MM.1S (cell line): ENCODE measurements around the gene GZMM.

ENCODE experiments used
- DNase-seq: peaks from one replicate; pipeline ENCODE4 v3.0.0-alpha.2; 2015
- H2AFZ ChIP-seq: fragments of 300-600 bp; sonication (generic); 2 replicates; pipeline ENCODE4 v1.6.0; 2016; ENCODE audit warnings: antibody characterized with exemption, low read length
- H3F3A ChIP-seq: fragments of 300-600 bp; sonication (generic); 2 replicates; pipeline ENCODE4 v1.6.1; 2016; ENCODE audit warnings: mild to moderate bottlenecking, antibody characterized with exemption, low read length, moderate library complexity, mixed read lengths; ENCODE audit not compliant: insufficient read depth
- H3K27ac ChIP-seq: fragments of 300-600 bp; sonication (generic); 2 replicates; pipeline ENCODE4 v1.5.1; 2016; ENCODE audit warnings: mild to moderate bottlenecking, low read length
- H3K27me3 ChIP-seq: fragments of 300-600 bp; sonication (generic); replicated peaks from 2 replicates; pipeline ENCODE4 v1.6.0; 2016; ENCODE audit warnings: low read length; ENCODE audit not compliant: insufficient read depth
- H3K36me3 ChIP-seq: fragments of 300-600 bp; sonication (generic); replicated peaks from 2 replicates; pipeline ENCODE4 v1.6.1; 2016; ENCODE audit warnings: mild to moderate bottlenecking, low read length, mixed read lengths; ENCODE audit not compliant: insufficient read depth
- H3K4me1 ChIP-seq: fragments of 300-600 bp; sonication (generic); 2 replicates; pipeline ENCODE4 v1.6.1; 2016; ENCODE audit warnings: low read length, mixed read lengths
- H3K4me2 ChIP-seq: fragments of 300-600 bp; sonication (generic); 2 replicates; pipeline ENCODE4 v1.6.0; 2016; ENCODE audit warnings: low read depth, low read length
- H3K4me3 ChIP-seq: fragments of 300-600 bp; sonication (generic); 2 replicates; pipeline ENCODE4 v1.5.1; 2016; ENCODE audit warnings: low read length, mixed read lengths
- H3K79me2 ChIP-seq: fragments of 300-600 bp; sonication (generic); 2 replicates; pipeline ENCODE4 v1.6.1; 2016; ENCODE audit warnings: mixed run types, low read length, mixed read lengths
- H3K9ac ChIP-seq: fragments of 300-600 bp; sonication (generic); 2 replicates; pipeline ENCODE4 v1.6.1; 2016; ENCODE audit warnings: low read length, mixed read lengths
- H3K9me2 ChIP-seq: fragments of 300-600 bp; sonication (generic); replicated peaks from 2 replicates; pipeline ENCODE4 v1.6.1; 2016; ENCODE audit warnings: mild to moderate bottlenecking, low read length, mixed read lengths; ENCODE audit not compliant: insufficient read depth
- H3K9me3 ChIP-seq: fragments of 300-600 bp; sonication (generic); replicated peaks from 2 replicates; pipeline ENCODE4 v1.6.1; 2016; ENCODE audit warnings: mild to moderate bottlenecking, low read length, mixed read lengths; ENCODE audit not compliant: insufficient read depth
- H4K20me1 ChIP-seq: fragments of 300-600 bp; sonication (generic); 2 replicates; pipeline ENCODE4 v1.6.1; 2016; ENCODE audit warnings: mild to moderate bottlenecking, low read length, moderate library complexity, mixed read lengths; ENCODE audit not compliant: insufficient read depth
- EZH2 ChIP-seq: fragments of 300-600 bp; sonication (generic); optimal IDR thresholded peaks from 2 replicates; pipeline ENCODE3; 2017; ENCODE audit warnings: low read depth, mild to moderate bottlenecking, antibody characterized with exemption, low read length, mixed read lengths
- EZH2phosphoT487 ChIP-seq: fragments of 300-600 bp; sonication (generic); IDR thresholded peaks from 2 replicates; pipeline ENCODE4 v1.6.1; 2018; ENCODE audit warnings: antibody characterized with exemption, low read length
- TF ChIP-seq, protein P1 (sequence below): fragments of 300-600 bp; sonication (generic); IDR thresholded peaks from 2 replicates; pipeline ENCODE4 v1.5.1; 2016; ENCODE audit warnings: antibody characterized with exemption, low read length, mixed read lengths

Gene GZMM

DNA sequence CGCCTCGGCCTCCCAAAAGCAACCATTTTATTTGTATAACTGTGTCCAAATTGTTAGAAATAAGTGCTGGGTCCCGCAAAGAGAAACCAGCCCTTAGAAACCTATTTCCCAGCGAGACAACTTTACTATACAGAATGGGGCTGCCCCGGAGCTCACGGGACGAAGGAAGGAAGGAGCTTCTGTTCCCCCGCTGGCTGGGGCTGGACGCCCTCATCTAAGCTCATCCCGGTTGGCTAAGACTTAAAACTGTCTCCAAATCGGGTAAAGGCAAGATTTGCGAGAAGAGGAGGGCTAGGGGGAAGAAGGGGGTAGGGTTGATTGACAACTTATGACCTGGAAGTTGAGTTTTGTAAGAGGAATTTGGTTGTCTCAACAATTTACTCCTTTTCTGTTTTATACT lies 16.3 kb downstream of the GZMM start:
- no peak overlapping the region for H3K27ac ChIP-seq
- no peak overlapping the region for H3K9ac ChIP-seq
- no peaks in the 10 kb centered on the region for H4K20me1 ChIP-seq
- no peaks in the 10 kb centered on the region for H3F3A ChIP-seq
- no peaks in the 10 kb centered on the region for H3K4me1 ChIP-seq
- no peaks in the 10 kb centered on the region for H3K36me3 ChIP-seq
- DNase-seq: no peak
- H3K9me2 ChIP-seq: no peaks in the 10 kb centered on the region
- no peak overlapping the region for H3K4me2 ChIP-seq
- H3K4me3 ChIP-seq: no peak overlapping the region
- TF ChIP-seq EZH2phosphoT487: no peak
- no peak for TF ChIP-seq EZH2
- TF ChIP-seq, protein P1, sequence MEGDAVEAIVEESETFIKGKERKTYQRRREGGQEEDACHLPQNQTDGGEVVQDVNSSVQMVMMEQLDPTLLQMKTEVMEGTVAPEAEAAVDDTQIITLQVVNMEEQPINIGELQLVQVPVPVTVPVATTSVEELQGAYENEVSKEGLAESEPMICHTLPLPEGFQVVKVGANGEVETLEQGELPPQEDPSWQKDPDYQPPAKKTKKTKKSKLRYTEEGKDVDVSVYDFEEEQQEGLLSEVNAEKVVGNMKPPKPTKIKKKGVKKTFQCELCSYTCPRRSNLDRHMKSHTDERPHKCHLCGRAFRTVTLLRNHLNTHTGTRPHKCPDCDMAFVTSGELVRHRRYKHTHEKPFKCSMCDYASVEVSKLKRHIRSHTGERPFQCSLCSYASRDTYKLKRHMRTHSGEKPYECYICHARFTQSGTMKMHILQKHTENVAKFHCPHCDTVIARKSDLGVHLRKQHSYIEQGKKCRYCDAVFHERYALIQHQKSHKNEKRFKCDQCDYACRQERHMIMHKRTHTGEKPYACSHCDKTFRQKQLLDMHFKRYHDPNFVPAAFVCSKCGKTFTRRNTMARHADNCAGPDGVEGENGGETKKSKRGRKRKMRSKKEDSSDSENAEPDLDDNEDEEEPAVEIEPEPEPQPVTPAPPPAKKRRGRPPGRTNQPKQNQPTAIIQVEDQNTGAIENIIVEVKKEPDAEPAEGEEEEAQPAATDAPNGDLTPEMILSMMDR: no peak
- no peaks in the 10 kb centered on the region for H3K9me3 ChIP-seq
- H2AFZ ChIP-seq: no peak overlapping the region
- H3K27me3 ChIP-seq: peaks cover 27% of the 10 kb centered on the region
- no peaks in the 10 kb centered on the region for H3K79me2 ChIP-seq

DNA sequence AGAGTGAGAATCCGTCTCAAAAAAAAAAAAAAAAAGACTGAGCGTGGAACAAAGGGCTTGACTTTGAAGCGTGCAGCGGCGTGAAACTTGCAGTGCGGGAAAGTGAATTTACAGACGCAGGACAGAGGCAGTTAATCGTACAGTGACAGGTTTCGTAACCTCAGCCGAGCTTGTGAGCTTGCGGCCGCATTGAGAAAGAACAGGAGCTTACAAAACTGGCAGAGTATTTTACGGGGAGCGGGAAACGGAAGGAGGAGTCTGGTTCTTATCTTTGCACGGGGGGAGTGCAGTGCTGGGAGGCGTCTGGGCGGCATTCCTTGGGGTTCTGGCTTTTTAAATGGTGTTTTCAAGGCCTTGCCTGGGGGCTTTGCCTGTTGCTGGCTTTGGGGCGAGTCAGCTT lies 22.6 kb downstream of the GZMM start:
- Histone ChIP-seq H3K4me1 (no peaks in the 10 kb centered on the region), H3K4me3 (no peak overlapping the region), H2AFZ (no peak overlapping the region), H3K79me2 (no peaks in the 10 kb centered on the region), H3K9me3 (no peaks in the 10 kb centered on the region), H3K9me2 (no peaks in the 10 kb centered on the region), H3K36me3 (no peaks in the 10 kb centered on the region), H3F3A (peaks cover 6% of the 10 kb centered on the region), H3K27ac (no peak overlapping the region), H4K20me1 (no peaks in the 10 kb centered on the region), H3K4me2 (no peak overlapping the region), H3K27me3 (no peaks in the 10 kb centered on the region), H3K9ac (no peak overlapping the region)
- TF ChIP-seq, protein P1: no peak
- TF ChIP-seq EZH2 (no peak), EZH2phosphoT487 (no peak)
- no peak for DNase-seq

DNA sequence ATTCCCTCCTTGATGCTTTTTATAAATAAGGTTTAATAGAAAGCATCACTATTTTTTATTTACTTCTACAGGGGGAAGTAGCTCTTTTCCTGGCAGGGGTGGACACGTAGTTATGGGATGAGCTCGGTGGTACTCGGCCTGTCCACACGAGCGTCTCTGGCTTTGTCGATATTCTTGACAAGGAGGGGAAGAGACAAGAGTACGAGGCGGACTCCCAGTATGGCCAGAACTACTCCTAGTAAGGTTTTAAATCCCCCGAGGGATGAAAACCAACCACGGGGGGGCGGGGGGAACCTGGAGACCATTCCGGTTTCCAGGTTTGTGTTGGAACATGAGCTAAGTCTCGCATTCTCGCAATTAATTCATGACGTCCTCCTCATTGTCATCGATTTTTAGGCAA lies 23.0 kb downstream of the GZMM start:
- Histone ChIP-seq H3K9me3 (no peaks in the 10 kb centered on the region), H3K9me2 (no peaks in the 10 kb centered on the region), H3K4me2 (no peak overlapping the region), H3K36me3 (no peaks in the 10 kb centered on the region), H3K27me3 (no peaks in the 10 kb centered on the region), H3K4me3 (no peak overlapping the region), H2AFZ (no peak overlapping the region), H4K20me1 (no peaks in the 10 kb centered on the region), H3K27ac (no peak overlapping the region), H3K79me2 (no peaks in the 10 kb centered on the region), H3F3A (peaks cover 11% of the 10 kb centered on the region), H3K4me1 (no peaks in the 10 kb centered on the region), H3K9ac (no peak overlapping the region)
- TF ChIP-seq EZH2 (no peak), EZH2phosphoT487 (no peak)
- TF ChIP-seq, protein P1: no peak
- no peak for DNase-seq
